Suprapubic skin (tissue), 4 donors: Measurements from ENCODE around the gene IFITM10. TPM values are rescaled to one million over a fixed set of nuclear protein-coding genes. Genes with fewer than 3 reads are reported as not detected.

Experiments used
- DNase-seq, 2 donors: peaks; one replicate each; pipeline ENCODE4 v3.0.0-alpha.2; 2019; ENCODE audit warnings: low spot score in 2 of 2
- H3K27ac ChIP-seq: fragments of 200-600 bp; sonication (generic); one replicate; pipeline ENCODE4 v1.5.1; 2019
- H3K27me3 ChIP-seq: fragments of 200-600 bp; sonication (generic); one replicate; pipeline ENCODE4 v1.5.1; 2019
- H3K36me3 ChIP-seq: fragments of 200-600 bp; sonication (generic); one replicate; pipeline ENCODE4 v1.5.1; 2019
- H3K4me1 ChIP-seq: fragments of 200-600 bp; sonication (generic); one replicate; pipeline ENCODE4 v1.5.1; 2019
- H3K4me3 ChIP-seq: fragments of 200-600 bp; sonication (generic); one replicate; pipeline ENCODE4 v1.5.1; 2019; ENCODE audit warnings: mild to moderate bottlenecking
- H3K9me3 ChIP-seq: fragments of 200-600 bp; sonication (generic); one replicate; pipeline ENCODE4 v1.5.1; 2019
- CTCF ChIP-seq, 2 donors: fragments of 200-600 bp in 1 of 2; fragments of 450-650 bp in 1 of 2; sonication (generic) in 1 of 2; IDR thresholded peaks; one replicate each; pipeline ENCODE4 v1.5.1; 2016 to 2019; ENCODE audit warnings: antibody characterized with exemption in 2 of 2, mild to moderate bottlenecking in 1 of 2, moderate library complexity in 1 of 2
- EP300 ChIP-seq: sonication (generic); formaldehyde crosslinking; IDR thresholded peaks from one replicate; pipeline ENCODE4 v1.6.1; 2017; ENCODE audit warnings: antibody characterized with exemption
- POLR2A ChIP-seq, 2 donors: fragments of 450-650 bp; IDR thresholded peaks; one replicate each; pipeline ENCODE4 v1.6.1; 2017; ENCODE audit warnings: antibody characterized with exemption in 2 of 2, mild to moderate bottlenecking in 2 of 2, moderate library complexity in 2 of 2
- POLR2AphosphoS5 ChIP-seq, 3 donors: sonication (generic); formaldehyde crosslinking; IDR thresholded peaks; one replicate each; pipeline ENCODE4 v1.6.1; 2017; ENCODE audit warnings: antibody characterized with exemption in 3 of 3
- WGBS: methylation state at CpG from one replicate; pipeline ENCODE4 v1.1.5; 2018; 5-methylcytosine and 5-hydroxymethylcytosine counted together
- total RNA-seq, 4 donors: library from RNA; depleted of rRNA; stranded (reverse); fragments of >200 nt; gene quantifications; one replicate each; pipeline ENCODE4 v1.1.0, GENCODE V29; 2016

Gene IFITM10
- total RNA-seq, 4 donors from 2014 or later, result 2.6 to 7.6 (median 6.9) TPM

GRCh38 chr11:1694846-1695547 is 55.4 kb downstream of the IFITM10 start:
- Histone ChIP-seq H3K27ac (no peak overlapping the region), H3K27me3 (peaks cover 3% of the 10 kb centered on the region), H3K36me3 (no peaks in the 10 kb centered on the region), H3K9me3 (no peaks in the 10 kb centered on the region), H3K4me3 (no peak overlapping the region), H3K4me1 (peaks cover 19% of the 10 kb centered on the region)
- TF ChIP-seq POLR2A (IDR thresholded peaks at IDR 0.05) (no peak), CTCF (IDR thresholded peaks at IDR 0.05) (no peak), POLR2AphosphoS5 (IDR thresholded peaks at IDR 0.05) (no peak), EP300 (no peak)
- DNase-seq, result peak in 1 of 2 donors; percentile 64
- 88% methylated on average over 12 of the region's 15 CpGs for WGBS

GRCh38 chr11:1694064-1694845 is 56.1 kb downstream of the IFITM10 start:
- peaks cover 6% of the 10 kb centered on the region for H3K27me3 ChIP-seq
- H3K4me1 ChIP-seq, result peaks cover 19% of the 10 kb centered on the region
- H3K36me3 ChIP-seq, result no peaks in the 10 kb centered on the region
- no peak overlapping the region for H3K27ac ChIP-seq
- peak; percentile 87 to 92 for DNase-seq
- H3K9me3 ChIP-seq, result no peaks in the 10 kb centered on the region
- WGBS, result 51% methylated on average over 24 of the region's 45 CpGs
- peak overlapping the region; percentile 45 for H3K4me3 ChIP-seq
- TF ChIP-seq CTCF (IDR thresholded peaks at IDR 0.05), result peak; percentile 84 to 89
- no peak for TF ChIP-seq POLR2A (IDR thresholded peaks at IDR 0.05)

- TF ChIP-seq CTCF (IDR thresholded peaks at IDR 0.05) (peak; percentile 67 to 94), POLR2AphosphoS5 (IDR thresholded peaks at IDR 0.05) (no peak)
Observed at GRCh38 chr11:1693327-1694063, 56.9 kb downstream of the IFITM10 start.

GRCh38 chr11:1692708-1693326 is 57.6 kb downstream of the IFITM10 start:
- Histone ChIP-seq H3K4me3 (peak overlapping the region; percentile 45), H3K36me3 (no peaks in the 10 kb centered on the region), H3K9me3 (no peaks in the 10 kb centered on the region), H3K27ac (no peak overlapping the region), H3K27me3 (peaks cover 6% of the 10 kb centered on the region), H3K4me1 (peaks cover 19% of the 10 kb centered on the region)
- WGBS, result 41% methylated on average over 18 of the region's 20 CpGs
- peak in 1 of 2 donors; percentile 54 for DNase-seq
- TF ChIP-seq POLR2AphosphoS5 (IDR thresholded peaks at IDR 0.05), result no peak
- TF ChIP-seq EP300, result no peak
- no peak for TF ChIP-seq POLR2A (IDR thresholded peaks at IDR 0.05)
- no peak for TF ChIP-seq CTCF (IDR thresholded peaks at IDR 0.05)

More at GRCh38 chr11:1693327-1694063, 56.9 kb downstream of the IFITM10 start:
- WGBS, result 11% methylated on average over 37 of the region's 37 CpGs
- Histone ChIP-seq H3K4me3 (peak overlapping the region; percentile 45), H3K4me1 (peaks cover 19% of the 10 kb centered on the region), H3K36me3 (no peaks in the 10 kb centered on the region), H3K27ac (peak overlapping the region; percentile 34), H3K27me3 (peaks cover 6% of the 10 kb centered on the region), H3K9me3 (no peaks in the 10 kb centered on the region)
- DNase-seq, result peak; percentile 86 to 87
